Activated CD8-positive, alpha-beta memory T cell treated with anti-CD3 and anti-CD28 coated beads, Interleukin-2, amount 50 U/mL, for 1 hour (primary cell): Measurements from ENCODE around the gene BICRAL.
"Not testable (repeated sequence)": the region's sequence is repeated elsewhere in the genome, so short reads cannot be mapped to it uniquely, and the experiment has no call there.

Experiments
- DNase-seq: peaks from one replicate; pipeline ENCODE4 v3.0.0-alpha.2; 2020; ENCODE audit errors: extremely low read depth

The BICRAL gene

DNA sequence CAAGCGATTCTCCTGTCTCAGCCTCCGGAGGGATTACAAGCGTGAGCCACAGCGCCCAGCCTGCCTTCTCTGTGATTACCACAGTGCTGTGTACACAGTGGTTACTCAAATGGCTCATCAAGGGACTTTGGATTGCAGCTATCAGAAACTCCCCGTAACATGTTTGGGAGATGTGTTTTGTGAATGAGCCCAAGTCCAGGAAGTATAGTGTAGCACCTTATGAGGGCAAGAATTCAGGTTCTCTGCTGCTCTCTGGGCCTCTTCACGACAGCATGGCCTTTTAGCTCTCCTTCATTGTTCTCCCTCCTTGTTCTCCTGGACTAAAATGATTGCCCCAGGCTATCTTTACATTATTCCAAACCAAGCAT is 63.5 kb downstream of the BICRAL start:
- DNase-seq: no peak

- no peak for DNase-seq
Observed at GRCh38 chr6:42846505-42846904, 64.7 kb downstream of the BICRAL start.

DNA sequence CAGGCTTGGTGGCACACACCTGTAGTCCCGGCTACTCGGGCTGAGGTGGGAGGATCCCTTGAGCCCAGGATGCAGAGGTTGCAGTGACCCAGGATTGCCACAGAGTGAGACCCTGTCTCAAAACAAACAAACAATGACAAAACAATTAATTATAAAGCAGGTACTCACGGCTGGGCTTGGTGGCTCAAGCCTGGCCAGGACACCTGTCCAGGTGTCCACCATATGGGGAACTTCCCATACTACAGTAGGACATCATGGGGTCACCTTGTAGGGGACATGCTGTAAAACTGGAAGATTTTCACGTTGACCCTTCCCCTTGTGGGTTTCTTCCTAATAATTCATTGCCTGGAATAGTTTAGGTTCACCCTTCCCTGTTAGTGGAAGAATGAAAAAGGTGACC is 66.8 kb downstream of the BICRAL start:
- no peak for DNase-seq

- DNase-seq: no peak
Observed at GRCh38 chr6:42851599-42851998, 69.7 kb downstream of the BICRAL start.

DNA sequence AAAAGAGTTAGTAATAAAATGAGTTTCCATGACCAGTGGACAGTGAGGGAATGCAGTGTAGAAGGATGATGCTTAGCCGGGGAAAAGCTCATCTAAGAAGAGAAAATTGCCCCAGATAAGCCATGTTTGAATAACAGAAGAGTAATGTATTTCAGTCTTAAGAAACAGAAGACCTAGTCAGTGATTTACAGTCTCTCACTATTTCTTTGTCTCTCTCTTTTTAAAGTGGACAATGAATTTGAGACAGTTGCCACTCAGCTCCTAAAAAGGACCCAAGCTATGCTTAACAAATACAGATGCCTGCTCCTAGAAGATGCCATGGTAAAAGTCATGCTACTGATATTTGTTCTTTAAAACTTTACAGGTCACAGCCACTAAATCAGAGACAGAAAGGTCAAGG is 78.2 kb downstream of the BICRAL start:
- DNase-seq: no peak

GRCh38 chr6:42860481-42860880 is 78.6 kb downstream of the BICRAL start:
- no peak for DNase-seq

DNA sequence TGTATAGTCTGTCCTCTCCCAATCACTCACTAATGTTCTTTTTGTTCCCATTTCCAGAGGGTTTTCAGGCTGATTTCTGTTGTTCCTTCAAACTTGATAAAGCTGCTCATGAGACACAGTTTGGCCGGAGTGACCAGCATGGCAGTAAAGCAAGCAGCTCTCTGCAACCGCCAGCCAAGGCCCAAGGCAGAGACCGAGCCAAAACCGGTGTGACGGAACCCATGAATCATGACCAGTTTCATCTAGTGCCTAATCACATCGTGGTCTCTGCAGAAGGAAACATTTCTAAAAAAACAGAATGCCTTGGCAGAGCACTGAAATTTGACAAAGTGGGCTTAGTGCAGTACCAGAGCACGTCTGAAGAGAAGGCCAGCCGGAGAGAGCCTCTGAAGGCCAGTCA is 82.8 kb downstream of the BICRAL start:
- no peak for DNase-seq

GRCh38 chr6:42870145-42870936 is 88.5 kb downstream of the BICRAL start:
- DNase-seq: no peak

GRCh38 chr6:42871711-42872110 is 89.9 kb downstream of the BICRAL start:
- DNase-seq: no peak

DNA sequence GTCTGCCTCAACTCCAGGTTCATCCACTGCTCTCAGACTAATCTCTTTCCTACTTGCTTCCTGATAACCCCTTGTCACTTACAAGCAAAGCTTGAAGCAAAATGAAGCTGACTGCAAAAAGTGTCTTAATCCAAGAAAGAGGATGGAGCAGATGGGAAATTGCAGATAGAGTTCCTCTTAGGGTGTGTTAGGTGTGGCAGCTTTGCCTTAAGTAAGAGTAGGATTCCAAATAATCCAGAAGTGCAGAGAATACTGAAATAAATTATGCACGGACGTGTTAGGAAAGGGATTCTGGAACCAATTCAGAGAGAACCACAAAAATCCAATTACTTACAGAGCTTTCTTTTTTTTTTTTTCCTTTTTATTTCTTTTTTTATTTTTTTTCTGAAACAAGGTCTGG is 91.5 kb downstream of the BICRAL start:
- DNase-seq: no peak

- no peak for DNase-seq
Observed at GRCh38 chr6:42877695-42878094, 95.8 kb downstream of the BICRAL start.

DNA sequence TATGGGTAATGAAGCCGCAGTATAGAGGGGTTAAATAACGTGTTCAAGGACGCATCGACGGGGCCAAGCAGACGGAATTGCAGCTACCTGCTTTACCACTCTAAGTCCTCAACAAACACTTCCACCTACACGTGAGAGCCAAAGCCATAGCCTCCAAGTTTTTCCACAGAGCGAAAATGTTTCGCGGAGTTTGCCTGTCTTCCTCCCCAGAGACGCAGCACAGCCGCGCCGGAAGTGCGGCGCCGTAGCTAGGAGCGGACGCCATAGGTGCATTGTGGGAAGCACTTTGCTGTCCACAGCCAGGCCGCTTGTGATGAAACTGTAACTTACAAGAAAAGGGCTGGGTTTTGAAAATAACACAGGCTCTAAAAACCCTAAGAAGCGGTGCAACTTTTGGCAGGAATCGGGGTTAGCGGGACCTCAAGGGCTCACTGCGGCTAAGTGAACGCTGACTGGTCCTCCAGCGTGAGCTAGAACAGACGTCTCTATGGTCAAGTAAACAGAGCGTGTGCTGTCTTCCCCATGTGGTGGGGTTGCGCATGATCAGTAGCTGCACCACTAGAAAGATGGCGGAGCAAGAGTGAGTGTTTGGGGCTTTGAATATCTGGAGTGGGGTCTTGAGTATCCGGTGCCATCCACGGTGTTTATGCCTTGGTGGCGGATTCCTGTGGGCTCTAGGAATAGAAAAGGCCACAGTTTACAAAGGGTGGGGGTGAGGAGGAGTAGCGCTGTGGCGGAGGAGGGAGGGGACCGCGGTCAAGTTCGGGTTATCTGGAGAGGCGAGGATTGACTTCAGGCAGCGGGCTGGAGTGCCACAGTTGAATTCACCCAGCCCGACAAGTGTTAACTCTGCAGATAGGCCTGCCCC is 97.8 kb downstream of the BICRAL start, which contains the start of gene RPL7L1:
Gene RPL7L1 (plus strand): TSS at position 245 of the 868 bp plus-strand sequence. CDS start 295 bp downstream, at position 540.
- peak; percentile 70 for DNase-seq

GRCh38 chr6:42880240-42880817 is 98.5 kb downstream of the BICRAL start:
- not testable (repeated sequence) for DNase-seq

DNA sequence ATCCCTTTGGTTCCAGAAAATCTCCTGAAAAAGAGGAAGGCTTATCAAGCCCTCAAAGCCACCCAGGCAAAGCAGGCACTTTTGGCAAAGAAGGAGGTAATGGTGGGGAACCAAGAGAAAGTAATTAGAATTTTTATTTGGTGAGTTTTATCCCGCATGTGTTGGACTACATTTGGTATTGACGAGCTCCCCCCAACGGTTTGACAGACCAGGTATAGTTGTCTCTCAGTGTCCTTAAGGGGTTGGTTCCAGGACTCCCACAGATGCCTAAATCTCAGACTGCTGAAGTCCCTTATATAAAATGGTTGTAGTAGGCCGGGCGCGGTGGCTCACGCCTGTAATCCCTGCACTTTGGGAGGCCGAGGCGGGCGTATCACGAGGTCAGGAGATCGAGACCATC is 99.0 kb downstream of the BICRAL start:
- DNase-seq: not testable (repeated sequence)

DNA sequence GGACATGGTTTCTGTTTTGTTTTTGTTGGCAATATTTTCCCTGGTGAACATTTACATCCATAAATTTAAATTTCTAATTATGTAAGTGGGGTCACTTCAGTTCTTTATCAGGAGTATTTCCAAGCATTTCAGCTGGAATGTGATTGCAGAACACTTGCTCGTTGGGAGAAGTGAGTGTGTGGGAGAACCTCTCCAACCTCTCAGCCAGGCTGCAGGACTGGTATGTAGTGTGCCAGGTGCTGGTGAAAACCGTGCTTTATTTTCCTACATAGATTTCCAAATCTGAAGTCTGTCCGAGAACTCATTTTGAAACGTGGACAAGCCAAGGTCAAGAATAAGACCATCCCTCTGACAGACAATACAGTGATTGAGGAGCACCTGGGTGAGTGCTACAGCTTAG is 103.8 kb downstream of the BICRAL start:
- no peak for DNase-seq

GRCh38 chr6:42888201-42888600 is 106.3 kb downstream of the BICRAL start:
- DNase-seq: not testable (repeated sequence)

DNA sequence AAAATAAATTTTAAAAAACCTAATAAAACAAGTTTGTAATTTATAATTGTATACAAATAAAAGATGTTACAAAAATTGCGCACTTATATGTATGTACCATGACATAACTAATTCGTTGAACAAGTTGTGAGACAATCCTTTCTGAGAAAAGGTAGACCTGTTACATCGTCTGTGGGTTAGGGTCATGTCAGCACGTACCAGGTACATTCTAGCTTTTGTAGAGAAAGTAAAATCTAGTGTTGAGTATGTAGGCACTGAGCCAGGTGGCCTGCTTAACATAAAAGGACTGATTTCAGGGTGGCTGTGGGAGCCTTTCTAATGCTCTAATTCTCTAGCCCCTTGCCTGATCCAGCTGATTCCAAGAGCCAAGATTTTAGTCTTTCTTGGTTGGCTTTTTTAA is 108.0 kb downstream of the BICRAL start:
- no peak for DNase-seq

- DNase-seq: peak; percentile 81
Observed at GRCh38 chr6:42890311-42891198, 108.7 kb downstream of the BICRAL start.

DNA sequence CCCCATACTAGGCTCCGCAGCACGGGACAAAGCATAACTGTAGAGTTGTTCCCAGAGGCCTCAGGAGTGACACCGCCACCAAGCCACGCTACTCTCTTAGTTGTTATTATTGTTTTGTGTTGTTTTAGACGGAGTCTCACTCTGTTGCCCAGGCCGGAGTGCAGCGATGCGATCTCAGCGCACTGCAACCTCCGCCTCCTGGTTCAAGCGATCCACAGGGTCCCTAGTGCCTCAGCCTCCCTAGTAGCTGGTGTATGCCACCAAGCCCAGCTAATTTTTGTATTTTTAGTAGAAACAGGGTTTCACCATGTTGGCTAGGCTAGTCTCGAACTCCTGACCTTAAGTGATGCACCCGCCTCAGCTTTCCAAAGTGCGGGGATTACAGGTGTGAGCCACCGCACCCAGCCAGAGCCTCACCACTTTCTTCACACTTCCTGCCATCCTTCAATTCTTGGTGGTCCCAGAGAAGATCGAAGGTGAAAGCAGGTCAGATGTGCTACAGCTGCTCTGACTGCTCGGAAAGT is 109.4 kb downstream of the BICRAL start:
- no peak for DNase-seq

GRCh38 chr6:42894041-42894828 is 112.4 kb downstream of the BICRAL start:
- not testable (repeated sequence) for DNase-seq
